DND-41 (cell line): Measurements from ENCODE around the gene IL18R1.

ENCODE experiments used
- EZH2 ChIP-seq: IDR thresholded peaks from 3 replicates; pipeline ENCODE4 v1.6.1; 2012; ENCODE audit warnings: borderline replicate concordance, low read depth, mild to moderate bottlenecking, moderate library complexity, low read length, inconsistent platforms; ENCODE audit not compliant: severe bottlenecking
- TF ChIP-seq, protein P1 (sequence below): IDR thresholded peaks from 2 replicates; pipeline ENCODE4 v1.5.1; 2012; ENCODE audit warnings: borderline replicate concordance, low read length, moderate library complexity, mild to moderate bottlenecking; ENCODE audit not compliant: poor library complexity, severe bottlenecking; ENCODE audit errors: extremely low read depth

DNA sequence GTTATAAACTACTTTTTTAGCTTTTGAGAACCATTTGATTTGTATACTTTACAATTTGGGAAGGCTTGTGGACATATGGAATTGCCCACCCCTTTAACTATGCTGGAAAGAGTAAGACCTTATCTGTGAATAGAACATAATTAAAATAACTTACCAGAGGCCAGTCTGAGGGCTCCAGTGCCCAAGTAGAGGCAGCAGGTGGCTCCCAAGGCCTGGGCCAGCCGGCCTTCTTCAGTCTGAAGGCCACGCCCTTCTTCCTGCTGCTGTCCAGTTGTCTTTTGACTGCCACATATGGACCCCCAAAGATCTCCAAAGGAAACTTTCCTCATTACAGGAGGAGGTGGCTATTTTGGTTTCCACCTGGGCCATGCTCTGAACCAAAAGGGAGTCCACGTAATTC lies 55.4 kb downstream of the IL18R1 start:
- TF ChIP-seq, protein P1, sequence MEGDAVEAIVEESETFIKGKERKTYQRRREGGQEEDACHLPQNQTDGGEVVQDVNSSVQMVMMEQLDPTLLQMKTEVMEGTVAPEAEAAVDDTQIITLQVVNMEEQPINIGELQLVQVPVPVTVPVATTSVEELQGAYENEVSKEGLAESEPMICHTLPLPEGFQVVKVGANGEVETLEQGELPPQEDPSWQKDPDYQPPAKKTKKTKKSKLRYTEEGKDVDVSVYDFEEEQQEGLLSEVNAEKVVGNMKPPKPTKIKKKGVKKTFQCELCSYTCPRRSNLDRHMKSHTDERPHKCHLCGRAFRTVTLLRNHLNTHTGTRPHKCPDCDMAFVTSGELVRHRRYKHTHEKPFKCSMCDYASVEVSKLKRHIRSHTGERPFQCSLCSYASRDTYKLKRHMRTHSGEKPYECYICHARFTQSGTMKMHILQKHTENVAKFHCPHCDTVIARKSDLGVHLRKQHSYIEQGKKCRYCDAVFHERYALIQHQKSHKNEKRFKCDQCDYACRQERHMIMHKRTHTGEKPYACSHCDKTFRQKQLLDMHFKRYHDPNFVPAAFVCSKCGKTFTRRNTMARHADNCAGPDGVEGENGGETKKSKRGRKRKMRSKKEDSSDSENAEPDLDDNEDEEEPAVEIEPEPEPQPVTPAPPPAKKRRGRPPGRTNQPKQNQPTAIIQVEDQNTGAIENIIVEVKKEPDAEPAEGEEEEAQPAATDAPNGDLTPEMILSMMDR: no peak
- no peak for TF ChIP-seq EZH2
